Lung (tissue), 12 donors: Measurements from ENCODE around the gene FMN1. TPM values are rescaled to one million over a fixed set of nuclear protein-coding genes. Genes with fewer than 3 reads are reported as not detected.

ENCODE experiments used
- ATAC-seq: fragments of 200-7000 bp; cut with Tn5 transposase; one replicate; pipeline ENCODE4 v1.9.1; 2020; ENCODE audit warnings: moderate number of reproducible peaks; ENCODE audit not compliant: insufficient read depth, low FRiP score
- DNase-seq, 3 donors: peaks; one replicate each; pipeline ENCODE4 v3.0.0-alpha.2; 2013 to 2017
- H3K27ac ChIP-seq, 2 donors: one replicate each; pipeline ENCODE4 v1.5.1; 2013; ENCODE audit warnings: mild to moderate bottlenecking in 2 of 2, moderate library complexity in 2 of 2, control low read depth in 1 of 2, inconsistent platforms in 1 of 2, low read depth in 1 of 2, low read length in 1 of 2
- H3K27me3 ChIP-seq, 3 donors: one replicate each; pipeline ENCODE4 v1.5.1; 2013; ENCODE audit warnings: low read length in 2 of 3; ENCODE audit not compliant: control insufficient read depth in 3 of 3, insufficient read depth in 3 of 3
- H3K36me3 ChIP-seq, 4 donors: one replicate each; pipeline ENCODE4 v1.5.1; 2013; ENCODE audit warnings: low read length in 4 of 4, mild to moderate bottlenecking in 1 of 4, moderate library complexity in 1 of 4; ENCODE audit not compliant: control insufficient read depth in 4 of 4, insufficient read depth in 4 of 4
- H3K4me1 ChIP-seq, 5 donors: one replicate each; pipeline ENCODE4 v1.5.1; 2013; ENCODE audit warnings: low read length in 5 of 5, mild to moderate bottlenecking in 2 of 5, moderate library complexity in 1 of 5; ENCODE audit not compliant: control insufficient read depth in 5 of 5, insufficient read depth in 5 of 5
- H3K4me3 ChIP-seq: one replicate; pipeline ENCODE4 v1.5.1; 2013; ENCODE audit warnings: mild to moderate bottlenecking, control low read depth, moderate library complexity
- H3K9ac ChIP-seq, 2 donors: one replicate each; pipeline ENCODE4 v1.5.1; 2013; ENCODE audit warnings: low read length in 2 of 2, control low read depth in 1 of 2; ENCODE audit not compliant: insufficient read depth in 1 of 2
- H3K9me3 ChIP-seq, 4 donors: one replicate each; pipeline ENCODE4 v1.5.1; 2013; ENCODE audit warnings: low read length in 3 of 4, mild to moderate bottlenecking in 1 of 4, moderate library complexity in 1 of 4; ENCODE audit not compliant: control insufficient read depth in 4 of 4, insufficient read depth in 3 of 4
- CTCF ChIP-seq: IDR thresholded peaks from 2 replicates; pipeline ENCODE4 v1.5.1; 2012; ENCODE audit warnings: mild to moderate bottlenecking; ENCODE audit errors: control extremely low read depth, extremely low read depth
- WGBS, 2 donors: extraction: QIAGEN DNeasy Blood & Tissue Kit; methylation state at CpG; one replicate each; pipeline ENCODE4 v1.1.7; 2013; 5-methylcytosine and 5-hydroxymethylcytosine counted together
- polyA plus RNA-seq, 2 donors: library from polyadenylated mRNA; stranded (reverse); fragments of 200-250 nt; gene quantifications; one replicate each; pipeline ENCODE4 v1.2.1, GENCODE V29; 2013
- total RNA-seq, 2 donors: library from RNA; depleted of rRNA in 1 of 2; stranded (reverse); fragments of >200 nt in 1 of 2; gene quantifications; one replicate each; pipeline ENCODE4 v1.2.1, GENCODE V29; 2014 to 2021
- donor health status: control.
- donor health status: control.
- donor health status: Bipolar disorder and iron deficiency.
- donor health status: healthy.
- donor health status: DM: yes; HTN: yes; CAD: no.

FMN1 gene
- total and polyA plus RNA-seq, 4 donors: 4.6 to 45.2 (median 15.7) TPM

- ATAC-seq (no peak), DNase-seq (no peak)
- TF ChIP-seq CTCF: no peak
- Histone ChIP-seq H3K36me3 (no peaks in the 10 kb centered on the region), H3K4me3 (no peak overlapping the region), H3K27ac (no peak overlapping the region), H3K9me3 (peaks cover 0 to 11% (median 0%) of the 10 kb centered on the region in 4 donors), H3K4me1 (no peaks in the 10 kb centered on the region), H3K27me3 (no peaks in the 10 kb centered on the region), H3K9ac (no peak overlapping the region)
- WGBS, 2 donors: 90 to 91% methylated on average over 4 of the region's 4 CpGs
These were observed 415.9 kb downstream of the FMN1 start for GRCh38 chr15:32778391-32779176.

- Histone ChIP-seq H3K27me3 (no peaks in the 10 kb centered on the region), H3K9ac (no peak overlapping the region), H3K4me1 (no peaks in the 10 kb centered on the region), H3K4me3 (no peak overlapping the region), H3K9me3 (peaks cover 0 to 11% (median 0%) of the 10 kb centered on the region in 4 donors), H3K36me3 (peaks cover 0 to 3% (median 0%) of the 10 kb centered on the region in 4 donors), H3K27ac (no peak overlapping the region)
- no peak for ATAC-seq
- 88 to 92% methylated on average over 3 of the region's 3 CpGs for WGBS, 2 donors
- no peak for TF ChIP-seq CTCF
- DNase-seq: no peak
These were observed 419.4 kb downstream of the FMN1 start for GRCh38 chr15:32775103-32775502.

- no peak overlapping the region for H3K27ac ChIP-seq
- DNase-seq: no peak
- 80 to 83% methylated on average over 4 of the region's 4 CpGs for WGBS, 2 donors
These were observed 420.5 kb downstream of the FMN1 start for GRCh38 chr15:32774022-32774421.

More at GRCh38 chr15:32774022-32774421, 420.5 kb downstream of the FMN1 start:
- no peak overlapping the region for H3K4me3 ChIP-seq
- H3K36me3 ChIP-seq: peaks cover 0 to 3% (median 0%) of the 10 kb centered on the region in 4 donors
- H3K4me1 ChIP-seq: no peaks in the 10 kb centered on the region
- peaks cover 0 to 8% (median 0%) of the 10 kb centered on the region in 4 donors for H3K9me3 ChIP-seq
- TF ChIP-seq CTCF: no peak
- ATAC-seq: no peak
- H3K9ac ChIP-seq: no peak overlapping the region
- no peaks in the 10 kb centered on the region for H3K27me3 ChIP-seq
